SU-DHL-6 (cell line): ENCODE data around the gene NSUN2.

ENCODE experiments used
- EZH2phosphoT487 ChIP-seq: fragments of 200-600 bp; sonication (generic), shearing (Covaris generic); conservative IDR thresholded peaks from 2 replicates; pipeline ENCODE4 v1.6.1; 2018; ENCODE audit warnings: mild to moderate bottlenecking, antibody characterized with exemption, low read length, moderate library complexity, mixed read lengths
- TF ChIP-seq, protein P1 (sequence below): fragments of 200-600 bp; sonication (generic); IDR thresholded peaks from one replicate; pipeline ENCODE4 v1.5.1; 2017; ENCODE audit warnings: antibody characterized with exemption, mild to moderate bottlenecking, low read length, moderate library complexity; ENCODE audit not compliant: insufficient read depth, poor library complexity, severe bottlenecking

DNA sequence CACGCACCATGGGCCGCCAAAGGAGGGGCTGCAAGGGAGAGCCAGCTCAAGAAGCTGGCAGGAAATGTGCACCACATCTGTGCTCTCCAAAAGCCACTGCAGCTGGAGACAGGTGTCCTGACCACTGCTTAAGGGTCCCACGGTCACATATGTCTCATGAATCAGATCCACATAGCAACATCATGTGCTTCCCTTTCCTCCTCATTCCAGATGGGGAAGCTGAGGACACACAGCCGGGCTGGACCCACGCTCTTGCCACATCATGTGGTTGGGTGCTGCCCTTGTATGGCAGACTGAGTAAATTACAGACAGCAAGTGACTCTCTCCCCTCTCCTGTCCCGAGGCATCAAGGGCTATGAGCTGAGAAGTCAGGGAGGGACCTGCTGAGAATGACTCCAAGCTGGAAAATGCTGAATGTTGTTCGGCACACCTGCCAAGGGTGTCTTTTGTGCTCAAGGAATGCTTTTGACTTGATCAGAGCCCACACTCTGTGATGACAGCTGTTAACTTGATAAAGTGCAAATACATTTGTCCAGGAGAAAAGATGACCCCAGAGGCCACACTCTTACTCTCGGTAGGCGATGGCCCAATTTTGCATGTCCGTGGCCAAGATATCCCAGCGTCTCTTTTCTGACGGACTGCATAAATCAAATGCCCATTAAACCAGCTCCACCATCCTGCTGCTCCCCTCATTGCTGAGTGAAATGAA, 58.2 kb downstream of the NSUN2 start:
- TF ChIP-seq, protein P1, sequence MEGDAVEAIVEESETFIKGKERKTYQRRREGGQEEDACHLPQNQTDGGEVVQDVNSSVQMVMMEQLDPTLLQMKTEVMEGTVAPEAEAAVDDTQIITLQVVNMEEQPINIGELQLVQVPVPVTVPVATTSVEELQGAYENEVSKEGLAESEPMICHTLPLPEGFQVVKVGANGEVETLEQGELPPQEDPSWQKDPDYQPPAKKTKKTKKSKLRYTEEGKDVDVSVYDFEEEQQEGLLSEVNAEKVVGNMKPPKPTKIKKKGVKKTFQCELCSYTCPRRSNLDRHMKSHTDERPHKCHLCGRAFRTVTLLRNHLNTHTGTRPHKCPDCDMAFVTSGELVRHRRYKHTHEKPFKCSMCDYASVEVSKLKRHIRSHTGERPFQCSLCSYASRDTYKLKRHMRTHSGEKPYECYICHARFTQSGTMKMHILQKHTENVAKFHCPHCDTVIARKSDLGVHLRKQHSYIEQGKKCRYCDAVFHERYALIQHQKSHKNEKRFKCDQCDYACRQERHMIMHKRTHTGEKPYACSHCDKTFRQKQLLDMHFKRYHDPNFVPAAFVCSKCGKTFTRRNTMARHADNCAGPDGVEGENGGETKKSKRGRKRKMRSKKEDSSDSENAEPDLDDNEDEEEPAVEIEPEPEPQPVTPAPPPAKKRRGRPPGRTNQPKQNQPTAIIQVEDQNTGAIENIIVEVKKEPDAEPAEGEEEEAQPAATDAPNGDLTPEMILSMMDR: no peak
- TF ChIP-seq EZH2phosphoT487: no peak
